ENCODE data around the gene ZNF189. TPM values are rescaled to one million over a fixed set of nuclear protein-coding genes. Genes with fewer than 3 reads are reported as not detected.

Gene ZNF189
- total RNA-seq, 1 donor from 2014 or later: 30.1 TPM

DNA sequence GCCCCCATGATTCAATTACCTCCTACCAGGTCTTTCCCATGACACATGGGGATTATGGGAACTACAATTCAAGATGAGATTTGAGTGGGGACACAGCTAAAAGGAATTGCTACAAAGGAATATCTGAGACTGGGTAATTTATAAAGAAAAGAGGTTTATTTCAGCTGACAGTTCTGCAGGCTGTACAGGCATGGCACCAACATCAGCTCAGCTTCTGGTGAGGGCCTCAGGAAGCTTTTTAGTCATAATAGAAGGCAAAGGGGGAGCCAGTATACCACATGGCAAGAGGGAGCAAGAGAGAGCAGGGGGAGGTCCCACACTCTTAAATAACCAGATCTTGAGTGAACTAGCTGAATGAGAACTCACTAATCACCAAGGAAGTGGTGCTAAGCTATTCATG is 48.1 kb downstream of the ZNF189 start:
- H3K4me3 Mint-ChIP-seq (ENCODE audit: unreplicated experiment): no peak overlapping the region
- H3K9me3 Mint-ChIP-seq (ENCODE audit: unreplicated experiment): peaks cover 4% of the 10 kb centered on the region
- DNase-seq: no peak
- H3K27ac Mint-ChIP-seq (ENCODE audit: unreplicated experiment): no peak overlapping the region
- peaks cover 4% of the 10 kb centered on the region for H3K27me3 Mint-ChIP-seq (ENCODE audit: unreplicated experiment)
- peaks cover 8% of the 10 kb centered on the region for H3K4me1 Mint-ChIP-seq (ENCODE audit: low read depth, unreplicated experiment)
- TF ChIP-seq, protein P1, sequence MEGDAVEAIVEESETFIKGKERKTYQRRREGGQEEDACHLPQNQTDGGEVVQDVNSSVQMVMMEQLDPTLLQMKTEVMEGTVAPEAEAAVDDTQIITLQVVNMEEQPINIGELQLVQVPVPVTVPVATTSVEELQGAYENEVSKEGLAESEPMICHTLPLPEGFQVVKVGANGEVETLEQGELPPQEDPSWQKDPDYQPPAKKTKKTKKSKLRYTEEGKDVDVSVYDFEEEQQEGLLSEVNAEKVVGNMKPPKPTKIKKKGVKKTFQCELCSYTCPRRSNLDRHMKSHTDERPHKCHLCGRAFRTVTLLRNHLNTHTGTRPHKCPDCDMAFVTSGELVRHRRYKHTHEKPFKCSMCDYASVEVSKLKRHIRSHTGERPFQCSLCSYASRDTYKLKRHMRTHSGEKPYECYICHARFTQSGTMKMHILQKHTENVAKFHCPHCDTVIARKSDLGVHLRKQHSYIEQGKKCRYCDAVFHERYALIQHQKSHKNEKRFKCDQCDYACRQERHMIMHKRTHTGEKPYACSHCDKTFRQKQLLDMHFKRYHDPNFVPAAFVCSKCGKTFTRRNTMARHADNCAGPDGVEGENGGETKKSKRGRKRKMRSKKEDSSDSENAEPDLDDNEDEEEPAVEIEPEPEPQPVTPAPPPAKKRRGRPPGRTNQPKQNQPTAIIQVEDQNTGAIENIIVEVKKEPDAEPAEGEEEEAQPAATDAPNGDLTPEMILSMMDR (IDR thresholded peaks at IDR 0.05; ENCODE audit: partially characterized antibody, unreplicated experiment): no peak
- H3K36me3 Mint-ChIP-seq (ENCODE audit: unreplicated experiment): peaks cover 3% of the 10 kb centered on the region

DNA sequence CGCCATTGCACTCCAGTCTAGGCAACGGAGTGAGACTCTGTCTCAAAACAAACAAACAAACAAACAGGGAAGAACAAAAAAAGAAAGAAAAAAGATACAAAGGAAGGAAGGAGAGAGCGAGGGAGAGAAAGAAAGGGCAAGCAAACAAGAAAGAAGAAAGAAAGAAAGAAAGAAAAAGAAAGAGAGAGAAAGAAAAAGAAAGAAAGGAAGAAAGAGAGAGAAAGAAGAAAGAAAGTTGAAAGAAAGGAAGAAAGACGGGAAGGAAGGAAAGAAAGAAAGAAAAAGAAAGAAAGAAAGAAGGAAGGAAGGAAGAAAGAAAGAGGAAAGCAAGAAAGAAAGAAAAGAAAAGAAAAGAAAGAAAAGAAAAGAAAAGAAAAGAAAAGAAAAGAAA is 50.0 kb downstream of the ZNF189 start:
- Mint-ChIP-seq H3K4me3 (ENCODE audit: unreplicated experiment) (peak overlapping the region; percentile 85), H3K9me3 (ENCODE audit: unreplicated experiment) (peaks cover 7% of the 10 kb centered on the region), H3K36me3 (ENCODE audit: unreplicated experiment) (peaks cover 17% of the 10 kb centered on the region), H3K27me3 (ENCODE audit: unreplicated experiment) (peaks cover 6% of the 10 kb centered on the region), H3K4me1 (ENCODE audit: low read depth, unreplicated experiment) (peaks cover 2% of the 10 kb centered on the region), H3K27ac (ENCODE audit: unreplicated experiment) (peak overlapping the region; percentile 60)
- no peak for DNase-seq
- TF ChIP-seq, protein P1 (IDR thresholded peaks at IDR 0.05; ENCODE audit: partially characterized antibody, unreplicated experiment): no peak

DNA sequence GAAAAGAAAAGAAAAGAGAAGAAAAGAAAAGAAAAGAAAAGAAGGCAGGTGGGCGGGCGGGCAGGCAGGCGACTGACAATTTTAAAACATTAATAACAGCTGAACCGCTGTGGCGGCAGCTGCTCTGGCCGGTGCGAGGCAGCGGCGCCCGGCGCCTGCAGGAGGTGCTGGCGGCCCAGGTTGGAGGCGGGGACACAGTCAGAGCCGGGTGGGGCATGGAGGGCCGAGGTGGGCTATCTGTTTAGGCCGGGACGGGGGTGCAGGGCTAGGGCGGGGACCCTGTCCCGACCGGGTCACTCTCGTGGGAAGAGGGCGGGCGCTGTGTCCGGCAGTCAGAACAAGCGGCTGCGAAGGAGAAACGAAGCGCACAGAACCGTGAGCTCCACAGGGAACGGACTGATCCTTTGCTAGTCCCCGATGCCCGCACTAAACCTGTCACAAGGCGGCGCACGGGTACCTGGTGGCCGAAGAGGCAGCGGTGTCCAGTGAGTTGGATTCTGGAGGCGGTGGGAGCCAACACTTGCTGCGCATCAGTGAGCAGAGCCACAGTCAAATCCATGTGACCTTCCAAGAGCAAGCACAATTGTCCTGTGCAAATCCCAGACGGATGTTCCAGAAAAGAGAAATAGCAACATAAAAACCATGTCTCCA is 50.5 kb downstream of the ZNF189 start:
- peak; percentile 90 for DNase-seq
- TF ChIP-seq, protein P1 (IDR thresholded peaks at IDR 0.05; ENCODE audit: partially characterized antibody, unreplicated experiment): peak; percentile 75
- Mint-ChIP-seq H3K27ac (ENCODE audit: unreplicated experiment) (peak overlapping the region; percentile 49), H3K27me3 (ENCODE audit: unreplicated experiment) (peaks cover 6% of the 10 kb centered on the region), H3K9me3 (ENCODE audit: unreplicated experiment) (peaks cover 7% of the 10 kb centered on the region), H3K36me3 (ENCODE audit: unreplicated experiment) (peaks cover 17% of the 10 kb centered on the region), H3K4me1 (ENCODE audit: low read depth, unreplicated experiment) (no peaks in the 10 kb centered on the region), H3K4me3 (ENCODE audit: unreplicated experiment) (peak overlapping the region; percentile 85)

DNA sequence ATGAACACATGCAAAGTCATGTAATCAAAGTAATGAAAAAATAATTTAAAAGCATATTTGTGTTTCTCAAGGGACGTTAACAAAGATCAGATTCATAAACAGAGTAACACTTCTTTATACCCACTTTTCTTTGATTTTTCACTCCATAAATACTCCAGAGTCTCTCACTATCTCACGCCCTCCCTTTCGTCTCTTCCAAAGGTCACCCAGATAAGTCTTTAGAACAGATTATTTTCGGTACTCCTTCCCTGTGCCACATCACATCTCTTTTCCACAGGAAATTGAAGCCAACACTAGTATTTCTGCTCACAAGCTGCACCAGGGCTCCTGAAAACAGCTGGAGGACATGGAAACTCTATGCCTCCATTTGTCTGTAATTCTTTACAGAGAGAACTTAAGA is 52.3 kb downstream of the ZNF189 start:
- Mint-ChIP-seq H3K4me1 (ENCODE audit: low read depth, unreplicated experiment) (no peaks in the 10 kb centered on the region), H3K27me3 (ENCODE audit: unreplicated experiment) (peaks cover 6% of the 10 kb centered on the region), H3K4me3 (ENCODE audit: unreplicated experiment) (no peak overlapping the region), H3K36me3 (ENCODE audit: unreplicated experiment) (peaks cover 17% of the 10 kb centered on the region), H3K9me3 (ENCODE audit: unreplicated experiment) (peaks cover 7% of the 10 kb centered on the region), H3K27ac (ENCODE audit: unreplicated experiment) (no peak overlapping the region)
- DNase-seq: no peak
- TF ChIP-seq, protein P1 (IDR thresholded peaks at IDR 0.05; ENCODE audit: partially characterized antibody, unreplicated experiment): no peak

DNA sequence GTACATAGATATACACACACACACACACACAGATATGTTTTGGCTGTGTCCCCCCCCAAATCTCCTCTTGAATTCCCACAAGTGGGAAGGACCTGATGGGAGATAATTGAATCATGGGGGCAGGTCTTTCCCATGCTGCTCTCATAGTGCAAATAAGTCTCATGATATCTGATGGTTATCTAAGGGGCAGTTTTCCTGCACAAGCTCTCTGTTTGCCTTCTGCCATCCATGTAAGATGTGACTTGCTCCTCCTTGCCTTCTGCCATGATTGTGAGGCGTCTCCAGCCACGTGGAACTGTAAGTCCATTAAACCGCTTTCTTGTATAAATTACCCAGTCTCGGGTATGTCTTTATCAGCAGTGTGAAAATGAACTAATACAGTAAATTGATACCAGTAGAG is 52.8 kb downstream of the ZNF189 start:
- Mint-ChIP-seq H3K4me3 (ENCODE audit: unreplicated experiment) (no peak overlapping the region), H3K9me3 (ENCODE audit: unreplicated experiment) (peaks cover 7% of the 10 kb centered on the region), H3K36me3 (ENCODE audit: unreplicated experiment) (peaks cover 17% of the 10 kb centered on the region), H3K27ac (ENCODE audit: unreplicated experiment) (no peak overlapping the region), H3K27me3 (ENCODE audit: unreplicated experiment) (peaks cover 6% of the 10 kb centered on the region), H3K4me1 (ENCODE audit: low read depth, unreplicated experiment) (no peaks in the 10 kb centered on the region)
- DNase-seq: no peak
- TF ChIP-seq, protein P1 (IDR thresholded peaks at IDR 0.05; ENCODE audit: partially characterized antibody, unreplicated experiment): no peak
